HG03039 (cell line): ENCODE data around the gene DEPDC1B.
"Not testable (repeated sequence)": the region's sequence is repeated elsewhere in the genome, so short reads cannot be mapped to it uniquely, and the experiment has no call there.

Experiments used
- ATAC-seq: cut with Tn5 transposase; IDR thresholded peaks from one replicate; pipeline ENCODE4 v1.9.1; 2021; ENCODE audit warnings: mild to moderate bottlenecking, moderate library complexity; ENCODE audit not compliant: unreplicated experiment

Gene DEPDC1B

GRCh38 chr5:60700416-60700757, 421 bp upstream of the DEPDC1B start:
- peak; percentile 16 for ATAC-seq

- no peak for ATAC-seq
Observed at GRCh38 chr5:60699288-60699608, 718 bp downstream of the DEPDC1B start.

- no peak for ATAC-seq
Observed at GRCh38 chr5:60698336-60698735, 1.6 kb downstream of the DEPDC1B start.

- no peak for ATAC-seq
Observed at GRCh38 chr5:60690326-60690725, 9.6 kb downstream of the DEPDC1B start.

GRCh38 chr5:60688980-60689379, 11.0 kb downstream of the DEPDC1B start:
- ATAC-seq, result no peak

GRCh38 chr5:60687927-60688720, 11.8 kb downstream of the DEPDC1B start:
- ATAC-seq, result peak; percentile 93

- ATAC-seq, result no peak
Observed at GRCh38 chr5:60686157-60686556, 13.8 kb downstream of the DEPDC1B start.

- ATAC-seq, result no peak
Observed at GRCh38 chr5:60685700-60686099, 14.3 kb downstream of the DEPDC1B start.

- ATAC-seq, result no peak
Observed at GRCh38 chr5:60685028-60685427, 14.9 kb downstream of the DEPDC1B start.

- not testable (repeated sequence) for ATAC-seq
Observed at GRCh38 chr5:60682007-60682406, 18.0 kb downstream of the DEPDC1B start.

GRCh38 chr5:60679816-60680215, 20.1 kb downstream of the DEPDC1B start:
- no peak for ATAC-seq

- no peak for ATAC-seq
Observed at GRCh38 chr5:60677850-60678664, 21.9 kb downstream of the DEPDC1B start.

GRCh38 chr5:60675286-60675685, 24.7 kb downstream of the DEPDC1B start:
- no peak for ATAC-seq

- ATAC-seq, result no peak
Observed at GRCh38 chr5:60674251-60675069, 25.5 kb downstream of the DEPDC1B start.

- no peak for ATAC-seq
Observed at GRCh38 chr5:60673334-60673733, 26.6 kb downstream of the DEPDC1B start.

GRCh38 chr5:60672693-60673264, 27.2 kb downstream of the DEPDC1B start:
- ATAC-seq, result no peak

GRCh38 chr5:60671899-60672692, 27.9 kb downstream of the DEPDC1B start:
- ATAC-seq, result no peak

- ATAC-seq, result no peak
Observed at GRCh38 chr5:60670749-60671148, 29.2 kb downstream of the DEPDC1B start.

- ATAC-seq, result no peak
Observed at GRCh38 chr5:60668686-60669304, 31.2 kb downstream of the DEPDC1B start.
